SH-SY5Y (cell line): ENCODE data around the gene CCDC6.

Experiments
- GATA2 ChIP-seq: IDR thresholded peaks from 2 replicates; pipeline ENCODE4 v1.6.1; 2011; ENCODE audit warnings: mild to moderate bottlenecking, low read depth, low read length
- GATA3 ChIP-seq: IDR thresholded peaks from 2 replicates; pipeline ENCODE4 v1.6.1; 2011; ENCODE audit warnings: low read depth, mild to moderate bottlenecking, low read length, moderate library complexity

GRCh38 chr10:59792812-59793211 lies 113.5 kb downstream of the CCDC6 start:
- no peak for TF ChIP-seq GATA2
- TF ChIP-seq GATA3 = no peak
